MM.1S (cell line): ENCODE measurements around the gene KCNC1.

ENCODE experiments used
- DNase-seq: peaks from one replicate; pipeline ENCODE4 v3.0.0-alpha.2; 2015
- H2AFZ ChIP-seq: fragments of 300-600 bp; sonication (generic); 2 replicates; pipeline ENCODE4 v1.6.0; 2016; ENCODE audit warnings: antibody characterized with exemption, low read length
- H3F3A ChIP-seq: fragments of 300-600 bp; sonication (generic); 2 replicates; pipeline ENCODE4 v1.6.1; 2016; ENCODE audit warnings: mild to moderate bottlenecking, antibody characterized with exemption, low read length, moderate library complexity, mixed read lengths; ENCODE audit not compliant: insufficient read depth
- H3K27ac ChIP-seq: fragments of 300-600 bp; sonication (generic); 2 replicates; pipeline ENCODE4 v1.5.1; 2016; ENCODE audit warnings: mild to moderate bottlenecking, low read length
- H3K27me3 ChIP-seq: fragments of 300-600 bp; sonication (generic); replicated peaks from 2 replicates; pipeline ENCODE4 v1.6.0; 2016; ENCODE audit warnings: low read length; ENCODE audit not compliant: insufficient read depth
- H3K36me3 ChIP-seq: fragments of 300-600 bp; sonication (generic); replicated peaks from 2 replicates; pipeline ENCODE4 v1.6.1; 2016; ENCODE audit warnings: mild to moderate bottlenecking, low read length, mixed read lengths; ENCODE audit not compliant: insufficient read depth
- H3K4me1 ChIP-seq: fragments of 300-600 bp; sonication (generic); 2 replicates; pipeline ENCODE4 v1.6.1; 2016; ENCODE audit warnings: low read length, mixed read lengths
- H3K4me2 ChIP-seq: fragments of 300-600 bp; sonication (generic); 2 replicates; pipeline ENCODE4 v1.6.0; 2016; ENCODE audit warnings: low read depth, low read length
- H3K4me3 ChIP-seq: fragments of 300-600 bp; sonication (generic); 2 replicates; pipeline ENCODE4 v1.5.1; 2016; ENCODE audit warnings: low read length, mixed read lengths
- H3K79me2 ChIP-seq: fragments of 300-600 bp; sonication (generic); 2 replicates; pipeline ENCODE4 v1.6.1; 2016; ENCODE audit warnings: mixed run types, low read length, mixed read lengths
- H3K9ac ChIP-seq: fragments of 300-600 bp; sonication (generic); 2 replicates; pipeline ENCODE4 v1.6.1; 2016; ENCODE audit warnings: low read length, mixed read lengths
- H3K9me2 ChIP-seq: fragments of 300-600 bp; sonication (generic); replicated peaks from 2 replicates; pipeline ENCODE4 v1.6.1; 2016; ENCODE audit warnings: mild to moderate bottlenecking, low read length, mixed read lengths; ENCODE audit not compliant: insufficient read depth
- H3K9me3 ChIP-seq: fragments of 300-600 bp; sonication (generic); replicated peaks from 2 replicates; pipeline ENCODE4 v1.6.1; 2016; ENCODE audit warnings: mild to moderate bottlenecking, low read length, mixed read lengths; ENCODE audit not compliant: insufficient read depth
- H4K20me1 ChIP-seq: fragments of 300-600 bp; sonication (generic); 2 replicates; pipeline ENCODE4 v1.6.1; 2016; ENCODE audit warnings: mild to moderate bottlenecking, low read length, moderate library complexity, mixed read lengths; ENCODE audit not compliant: insufficient read depth
- EZH2 ChIP-seq: fragments of 300-600 bp; sonication (generic); optimal IDR thresholded peaks from 2 replicates; pipeline ENCODE3; 2017; ENCODE audit warnings: low read depth, mild to moderate bottlenecking, antibody characterized with exemption, low read length, mixed read lengths
- EZH2phosphoT487 ChIP-seq: fragments of 300-600 bp; sonication (generic); IDR thresholded peaks from 2 replicates; pipeline ENCODE4 v1.6.1; 2018; ENCODE audit warnings: antibody characterized with exemption, low read length
- TF ChIP-seq, protein P1 (sequence below): fragments of 300-600 bp; sonication (generic); IDR thresholded peaks from 2 replicates; pipeline ENCODE4 v1.5.1; 2016; ENCODE audit warnings: antibody characterized with exemption, low read length, mixed read lengths

The KCNC1 gene

GRCh38 chr11:17743808-17744119, 9.2 kb downstream of the KCNC1 start:
- peaks cover 71% of the 10 kb centered on the region for H3K27me3 ChIP-seq
- no peak for DNase-seq
- H3K9ac ChIP-seq, result no peak overlapping the region
- no peak overlapping the region for H3K27ac ChIP-seq
- no peaks in the 10 kb centered on the region for H4K20me1 ChIP-seq
- no peaks in the 10 kb centered on the region for H3F3A ChIP-seq
- no peaks in the 10 kb centered on the region for H3K79me2 ChIP-seq
- no peak for TF ChIP-seq EZH2phosphoT487
- TF ChIP-seq, protein P1, sequence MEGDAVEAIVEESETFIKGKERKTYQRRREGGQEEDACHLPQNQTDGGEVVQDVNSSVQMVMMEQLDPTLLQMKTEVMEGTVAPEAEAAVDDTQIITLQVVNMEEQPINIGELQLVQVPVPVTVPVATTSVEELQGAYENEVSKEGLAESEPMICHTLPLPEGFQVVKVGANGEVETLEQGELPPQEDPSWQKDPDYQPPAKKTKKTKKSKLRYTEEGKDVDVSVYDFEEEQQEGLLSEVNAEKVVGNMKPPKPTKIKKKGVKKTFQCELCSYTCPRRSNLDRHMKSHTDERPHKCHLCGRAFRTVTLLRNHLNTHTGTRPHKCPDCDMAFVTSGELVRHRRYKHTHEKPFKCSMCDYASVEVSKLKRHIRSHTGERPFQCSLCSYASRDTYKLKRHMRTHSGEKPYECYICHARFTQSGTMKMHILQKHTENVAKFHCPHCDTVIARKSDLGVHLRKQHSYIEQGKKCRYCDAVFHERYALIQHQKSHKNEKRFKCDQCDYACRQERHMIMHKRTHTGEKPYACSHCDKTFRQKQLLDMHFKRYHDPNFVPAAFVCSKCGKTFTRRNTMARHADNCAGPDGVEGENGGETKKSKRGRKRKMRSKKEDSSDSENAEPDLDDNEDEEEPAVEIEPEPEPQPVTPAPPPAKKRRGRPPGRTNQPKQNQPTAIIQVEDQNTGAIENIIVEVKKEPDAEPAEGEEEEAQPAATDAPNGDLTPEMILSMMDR, result no peak
- no peak for TF ChIP-seq EZH2
- no peaks in the 10 kb centered on the region for H3K4me1 ChIP-seq
- H2AFZ ChIP-seq, result no peak overlapping the region
- H3K36me3 ChIP-seq, result no peaks in the 10 kb centered on the region
- no peaks in the 10 kb centered on the region for H3K9me2 ChIP-seq
- H3K4me2 ChIP-seq, result no peak overlapping the region
- no peaks in the 10 kb centered on the region for H3K9me3 ChIP-seq
- H3K4me3 ChIP-seq, result no peak overlapping the region

DNA sequence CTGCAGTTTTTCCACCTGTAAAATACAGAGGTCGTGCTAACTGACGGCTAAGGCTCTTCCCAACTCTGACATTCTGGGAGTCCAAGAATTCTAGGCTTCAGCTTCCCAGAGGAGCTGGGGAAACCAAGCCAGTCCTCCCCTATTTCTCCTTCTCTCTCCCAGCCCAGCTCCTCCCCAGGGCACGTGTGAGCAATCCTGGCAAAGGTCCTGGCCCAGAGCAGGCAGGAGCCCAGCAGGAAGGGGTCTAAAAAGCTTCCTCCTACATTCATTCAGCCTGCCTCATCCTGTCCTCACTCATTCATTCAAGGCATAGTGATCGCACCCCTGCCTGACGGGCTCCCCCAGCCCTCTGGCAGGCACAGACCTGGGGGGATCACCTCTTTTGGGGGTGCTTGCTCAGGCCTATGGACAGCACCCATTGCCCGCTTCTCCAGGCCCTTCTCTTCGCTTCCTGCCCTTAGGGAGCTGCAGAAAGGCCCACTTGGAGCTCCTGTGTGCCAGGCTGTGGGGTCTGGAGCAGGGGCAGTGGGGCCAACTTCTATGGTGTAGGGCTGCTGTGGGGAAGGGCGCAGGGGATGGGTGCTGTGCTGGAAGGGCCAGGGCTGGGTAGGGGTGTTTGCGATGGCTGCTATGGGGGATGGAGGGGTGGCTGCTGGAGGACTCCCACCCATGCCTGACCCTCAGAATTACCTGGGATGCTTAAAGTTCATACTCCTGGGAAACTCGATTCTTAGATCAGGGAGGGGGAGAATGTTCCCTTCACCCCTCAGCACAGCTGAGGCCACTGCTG, 9.8 kb downstream of the KCNC1 start:
- H3K36me3 ChIP-seq, result no peaks in the 10 kb centered on the region
- H3K4me3 ChIP-seq, result no peak overlapping the region
- TF ChIP-seq, protein P1, result no peak
- TF ChIP-seq EZH2 (no peak), EZH2phosphoT487 (no peak)
- H3K79me2 ChIP-seq, result no peaks in the 10 kb centered on the region
- H3K27me3 ChIP-seq, result peaks cover 71% of the 10 kb centered on the region
- H3K4me2 ChIP-seq, result no peak overlapping the region
- DNase-seq, result no peak
- no peaks in the 10 kb centered on the region for H3K9me2 ChIP-seq
- H3K9me3 ChIP-seq, result no peaks in the 10 kb centered on the region
- no peak overlapping the region for H3K27ac ChIP-seq
- no peaks in the 10 kb centered on the region for H3F3A ChIP-seq
- no peak overlapping the region for H3K9ac ChIP-seq
- no peaks in the 10 kb centered on the region for H3K4me1 ChIP-seq
- no peaks in the 10 kb centered on the region for H4K20me1 ChIP-seq
- H2AFZ ChIP-seq, result no peak overlapping the region

DNA sequence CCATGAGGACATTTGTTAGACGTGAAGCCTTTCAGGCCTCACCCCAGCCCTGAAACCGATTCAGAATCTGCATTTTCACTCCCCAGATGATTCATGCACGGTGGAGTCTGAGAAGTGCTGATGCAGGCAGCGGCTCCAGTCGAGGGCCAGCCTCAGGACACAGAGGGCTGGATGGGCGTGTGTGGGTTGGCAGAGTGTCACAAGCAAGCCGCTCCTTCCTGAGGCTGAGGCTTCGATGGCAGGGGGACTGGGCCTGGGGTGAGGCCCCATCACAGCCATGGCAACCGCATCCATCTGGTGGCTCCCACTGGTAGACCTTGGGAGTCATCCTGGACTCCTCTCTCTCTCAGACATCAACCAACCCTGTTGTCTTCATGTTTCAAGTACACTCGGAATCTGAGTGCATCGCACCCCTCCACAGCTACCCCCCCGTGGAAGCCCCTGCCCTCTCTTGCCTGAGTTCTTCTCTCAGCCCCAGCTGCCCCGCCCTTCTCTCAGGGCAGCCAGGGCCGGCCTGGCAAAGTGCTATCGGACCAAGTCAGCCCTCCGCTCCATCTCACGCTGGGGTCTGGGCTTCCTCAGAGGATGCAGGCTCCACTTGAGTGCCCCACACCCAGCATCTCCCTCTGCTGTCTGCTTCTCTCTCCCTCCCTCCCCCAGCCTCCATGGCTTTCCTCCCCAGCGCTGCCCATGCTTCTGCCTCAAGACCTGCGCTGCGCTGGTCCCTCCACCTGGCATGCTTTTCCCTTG, 10.6 kb downstream of the KCNC1 start:
- Histone ChIP-seq H3K4me3 (no peak overlapping the region), H3F3A (no peaks in the 10 kb centered on the region), H3K27me3 (peaks cover 70% of the 10 kb centered on the region), H2AFZ (no peak overlapping the region), H3K9me3 (no peaks in the 10 kb centered on the region), H4K20me1 (no peaks in the 10 kb centered on the region), H3K79me2 (no peaks in the 10 kb centered on the region), H3K9me2 (no peaks in the 10 kb centered on the region), H3K4me2 (no peak overlapping the region), H3K36me3 (no peaks in the 10 kb centered on the region), H3K9ac (no peak overlapping the region), H3K27ac (no peak overlapping the region), H3K4me1 (no peaks in the 10 kb centered on the region)
- no peak for DNase-seq
- TF ChIP-seq EZH2, result no peak
- TF ChIP-seq, protein P1, result no peak
- TF ChIP-seq EZH2phosphoT487, result no peak
